PC-3 (cell line): ENCODE results near the gene DDAH2. TPM values are rescaled to one million over a fixed set of nuclear protein-coding genes. Genes with fewer than 3 reads are reported as not detected.

ENCODE experiments used
- ATAC-seq: fragments of 200-7000 bp; cut with Tn5 transposase; 2 replicates; pipeline ENCODE4 v1.9.1; 2020; ENCODE audit warnings: mild to moderate bottlenecking, moderate library complexity
- BruUV-seq: library from RNA; stranded (reverse); fragments of 400-500 nt; replicated peaks from 2 replicates; lab custom pipeline; 2021; lab: Mats Ljungman, UMichigan
- CTCF ChIA-PET: fragments of 300-600 bp; sonication (Branson Sonifier 250); formaldehyde crosslinking; loops from one replicate; lab custom pipeline; 2022; ENCODE audit warnings: antibody characterized with exemption; lab: Charles Lee
- POLR2A ChIA-PET: fragments of 300-600 bp; sonication (Branson Sonifier 250); formaldehyde crosslinking; loops from one replicate; lab custom pipeline; 2022; ENCODE audit warnings: antibody characterized with exemption; ENCODE audit not compliant: unreplicated experiment; lab: Charles Lee
- DNase-seq: peaks from one replicate; pipeline ENCODE4 v3.0.0-alpha.2; 2015
- H2AFZ ChIP-seq: fragments of 300-600 bp; sonication (generic); 2 replicates; pipeline ENCODE4 v1.6.0; 2016; ENCODE audit warnings: antibody characterized with exemption, low read length
- H3F3A ChIP-seq: fragments of 300-600 bp; sonication (generic); one replicate; pipeline ENCODE4 v1.6.0; 2017; ENCODE audit warnings: antibody characterized with exemption, low read length, control low read depth, mild to moderate bottlenecking; ENCODE audit not compliant: unreplicated experiment
- H3K27ac ChIP-seq: fragments of 300-600 bp; sonication (generic); 2 replicates; pipeline ENCODE4 v1.5.1; 2016; ENCODE audit warnings: mild to moderate bottlenecking, low read length
- H3K27me3 ChIP-seq: fragments of 300-600 bp; sonication (generic); 2 replicates; pipeline ENCODE4 v1.6.1; 2016; ENCODE audit warnings: low read length, mixed read lengths
- H3K36me3 ChIP-seq: fragments of 300-600 bp; sonication (generic); 2 replicates; pipeline ENCODE4 v1.6.1; 2016; ENCODE audit warnings: low read depth, mixed run types, low read length, mixed read lengths
- H3K4me1 ChIP-seq: fragments of 300-600 bp; sonication (generic); 2 replicates; pipeline ENCODE4 v1.5.1; 2016; ENCODE audit warnings: low read length; ENCODE audit not compliant: insufficient read depth
- H3K4me2 ChIP-seq: fragments of 300-600 bp; sonication (generic); 2 replicates; pipeline ENCODE4 v1.6.0; 2016; ENCODE audit warnings: low read length
- H3K4me3 ChIP-seq: fragments of 300-600 bp; sonication (generic); 2 replicates; pipeline ENCODE4 v1.5.1; 2016; ENCODE audit warnings: mild to moderate bottlenecking, low read length, mixed read lengths
- H3K79me2 ChIP-seq: fragments of 300-600 bp; sonication (generic); 2 replicates; pipeline ENCODE4 v1.6.1; 2017; ENCODE audit warnings: low read length, mixed read lengths
- H3K9ac ChIP-seq: fragments of 300-600 bp; sonication (generic); 2 replicates; pipeline ENCODE4 v1.6.0; 2016; ENCODE audit warnings: mild to moderate bottlenecking, low read length
- H3K9me2 ChIP-seq: fragments of 300-600 bp; sonication (generic); replicated peaks from 2 replicates; pipeline ENCODE4 v1.6.1; 2016; ENCODE audit warnings: mixed run types, low read length, mixed read lengths
- H3K9me3 ChIP-seq: fragments of 300-600 bp; sonication (generic); 2 replicates; pipeline ENCODE4 v1.6.1; 2016; ENCODE audit warnings: low read length, mixed read lengths
- H4K20me1 ChIP-seq: fragments of 300-600 bp; sonication (generic); 2 replicates; pipeline ENCODE4 v1.6.1; 2016; ENCODE audit warnings: low read length, mixed read lengths
- CTCF ChIP-seq: fragments of 300-600 bp; sonication (generic); conservative IDR thresholded peaks from 2 replicates; pipeline ENCODE4 v1.5.1; 2017; ENCODE audit warnings: antibody characterized with exemption, low read depth, mild to moderate bottlenecking, low read length
- EZH2 ChIP-seq: fragments of 300-600 bp; sonication (generic); IDR thresholded peaks from one replicate; pipeline ENCODE4 v1.6.1; 2017; ENCODE audit warnings: antibody characterized with exemption, mild to moderate bottlenecking, low read length; ENCODE audit not compliant: unreplicated experiment
- EZH2phosphoT487 ChIP-seq: fragments of 300-600 bp; sonication (generic); IDR thresholded peaks from 2 replicates; pipeline ENCODE4 v1.6.1; 2018; ENCODE audit warnings: mild to moderate bottlenecking, antibody characterized with exemption, low read length, borderline replicate concordance
- intact Hi-C: fragments of 100-400 bp; cut with micrococcal nuclease; formaldehyde crosslinking; loops from 2 replicates; pipeline ENCODE4 v1.9.0; 2023
- total RNA-seq: library from RNA; depleted of rRNA; stranded (reverse); fragments of >200 nt; gene quantifications from 2 replicates; pipeline ENCODE4 v1.2.3, GENCODE V29; 2014

DDAH2 gene
- total RNA-seq, 1 experiment from 2014 or later: 65.5 TPM

GRCh38 chr6:31721351-31722020 lies 7.6 kb downstream of the DDAH2 start, which contains the start of gene LY6G6C:
LY6G6C (minus strand) TSS chr6:31721746; CDS start chr6:31721679, 67 bp downstream.
- POLR2A ChIA-PET: interaction anchor here (0.6 kb wide), 1 partner anchor 55 kb away, joined by 6 read pairs; no protein-coding TSS in a partner anchor

GRCh38 chr6:31720196-31720770 lies 8.8 kb downstream of the DDAH2 start:
- H3K9me2 ChIP-seq: no peaks in the 10 kb centered on the region
- H3K79me2 ChIP-seq: no peaks in the 10 kb centered on the region
- H3K36me3 ChIP-seq: no peaks in the 10 kb centered on the region
- no peaks in the 10 kb centered on the region for H3K9me3 ChIP-seq
- ChIA-PET CTCF (no interaction called here), POLR2A (no interaction called here)
- no peak overlapping the region for H3K27ac ChIP-seq
- no TSS peak for BruUV-seq
- no peak for ATAC-seq
- no peaks in the 10 kb centered on the region for H3K27me3 ChIP-seq
- no peak overlapping the region for H3K4me3 ChIP-seq
- no peak overlapping the region for H2AFZ ChIP-seq
- no peak overlapping the region for H3K9ac ChIP-seq
- peaks cover 29% of the 10 kb centered on the region for H3K4me1 ChIP-seq
- peak; percentile 37 for DNase-seq
- no peaks in the 10 kb centered on the region for H4K20me1 ChIP-seq
- H3K4me2 ChIP-seq: no peak overlapping the region
- no peak for TF ChIP-seq EZH2phosphoT487
- no peak for TF ChIP-seq EZH2
- TF ChIP-seq CTCF: no peak
- no peaks in the 10 kb centered on the region for H3F3A ChIP-seq
- intact Hi-C loops: no loop called here

More at GRCh38 chr6:31721351-31722020, 7.6 kb downstream of the DDAH2 start, which contains the start of gene LY6G6C:
- Histone ChIP-seq H3K4me3 (no peak within 1 kb of the TSS), H3K36me3 (no peaks in the 10 kb centered on the region), H4K20me1 (no peaks in the 10 kb centered on the region), H3K27me3 (no peaks in the 10 kb centered on the region), H3F3A (no peaks in the 10 kb centered on the region), H3K79me2 (no peaks in the 10 kb centered on the region), H3K4me1 (peaks cover 29% of the 10 kb centered on the region), H3K9ac (no peak within 1 kb of the TSS), H3K9me3 (no peaks in the 10 kb centered on the region), H3K9me2 (no peaks in the 10 kb centered on the region), H3K27ac (no peak within 1 kb of the TSS), H2AFZ (no peak within 1 kb of the TSS), H3K4me2 (no peak within 1 kb of the TSS)
- DNase-seq: no peak
- ATAC-seq: no peak
- no peak for TF ChIP-seq EZH2
- TF ChIP-seq EZH2phosphoT487: no peak
- TF ChIP-seq CTCF: no peak
- intact Hi-C loops: no loop called here
- no TSS peak for BruUV-seq
- CTCF ChIA-PET: no interaction called here

- POLR2A ChIA-PET: no interaction called here
- H3K4me2 ChIP-seq: peak overlapping the region; percentile 58
These were observed 10.1 kb downstream of the DDAH2 start for GRCh38 chr6:31719001-31719400.

More at GRCh38 chr6:31719001-31719400, 10.1 kb downstream of the DDAH2 start:
- Histone ChIP-seq H3K4me1 (peaks cover 29% of the 10 kb centered on the region), H3K27me3 (no peaks in the 10 kb centered on the region), H3K9me2 (no peaks in the 10 kb centered on the region), H3K79me2 (no peaks in the 10 kb centered on the region), H3K9me3 (no peaks in the 10 kb centered on the region), H2AFZ (no peak overlapping the region), H4K20me1 (no peaks in the 10 kb centered on the region), H3K36me3 (no peaks in the 10 kb centered on the region), H3F3A (no peaks in the 10 kb centered on the region), H3K4me3 (no peak overlapping the region), H3K9ac (no peak overlapping the region), H3K27ac (peak overlapping the region; percentile 51)
- no peak for TF ChIP-seq EZH2
- CTCF ChIA-PET: interaction anchor here (0.6 kb wide), 1 partner anchor 47 kb away, joined by 3 read pairs; no protein-coding TSS in a partner anchor
- BruUV-seq: no TSS peak
- DNase-seq (no peak), ATAC-seq (no peak)
- intact Hi-C loops: loop anchor here (10.0 kb wide), 1 partner anchor 46 kb away; the partner anchor contains the start of gene SAPCD1
